GM18502 (cell line): ENCODE results near the gene TMEM213.

ENCODE experiments used
- ATAC-seq: cut with Tn5 transposase; IDR thresholded peaks from one replicate; pipeline ENCODE4 v1.9.1; 2021; ENCODE audit warnings: mild to moderate bottlenecking; ENCODE audit not compliant: unreplicated experiment, poor library complexity

Gene TMEM213

DNA sequence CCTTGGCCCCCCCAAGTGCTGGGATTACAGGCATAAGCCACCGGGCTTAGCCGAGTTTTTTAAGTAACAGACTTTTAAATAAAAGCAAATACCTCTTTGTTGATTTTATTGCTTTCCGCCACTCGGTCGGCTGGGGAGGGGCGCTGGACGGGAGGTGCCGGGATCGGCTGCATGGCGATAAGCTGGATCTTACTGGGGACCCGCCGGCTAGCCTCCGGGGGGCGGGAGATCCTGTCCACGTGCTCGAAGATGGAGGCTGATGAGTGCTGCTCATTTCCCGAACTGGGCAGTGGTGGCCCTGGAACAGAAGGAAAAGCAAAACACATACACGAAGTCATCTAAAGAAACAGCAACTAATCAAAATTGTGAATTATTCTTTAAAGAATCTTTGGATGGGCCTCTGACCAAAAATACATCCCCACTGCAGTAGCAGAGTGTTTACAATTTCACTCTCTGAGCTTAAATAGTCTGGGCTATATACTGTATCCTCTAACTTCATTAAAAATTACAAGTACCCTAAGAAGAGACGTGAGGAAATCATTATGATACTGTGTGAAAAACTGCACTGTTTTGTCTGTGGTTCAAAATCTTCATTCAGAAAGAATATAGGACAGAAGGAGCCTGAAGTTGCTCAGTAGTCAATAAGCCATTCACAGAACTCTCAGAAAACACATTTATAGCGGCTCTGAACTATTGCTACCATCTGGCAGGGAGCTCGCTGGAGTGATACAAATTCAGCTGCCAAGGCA, 73.4 kb downstream of the TMEM213 start:
- no peak for ATAC-seq

DNA sequence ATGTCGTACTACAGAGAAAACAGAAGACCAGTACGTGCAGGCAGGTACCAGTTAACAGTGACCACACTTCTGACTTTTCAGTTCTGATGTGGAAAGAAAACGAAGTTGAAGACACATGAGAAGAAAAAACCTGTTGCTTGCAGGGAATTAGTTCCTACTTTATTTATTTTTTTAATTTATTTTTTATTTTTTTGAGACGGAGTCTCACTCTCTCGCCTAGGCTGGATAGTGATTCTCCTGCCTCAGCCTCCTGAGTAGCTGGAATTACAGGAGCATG, 74.0 kb downstream of the TMEM213 start:
- no peak for ATAC-seq

DNA sequence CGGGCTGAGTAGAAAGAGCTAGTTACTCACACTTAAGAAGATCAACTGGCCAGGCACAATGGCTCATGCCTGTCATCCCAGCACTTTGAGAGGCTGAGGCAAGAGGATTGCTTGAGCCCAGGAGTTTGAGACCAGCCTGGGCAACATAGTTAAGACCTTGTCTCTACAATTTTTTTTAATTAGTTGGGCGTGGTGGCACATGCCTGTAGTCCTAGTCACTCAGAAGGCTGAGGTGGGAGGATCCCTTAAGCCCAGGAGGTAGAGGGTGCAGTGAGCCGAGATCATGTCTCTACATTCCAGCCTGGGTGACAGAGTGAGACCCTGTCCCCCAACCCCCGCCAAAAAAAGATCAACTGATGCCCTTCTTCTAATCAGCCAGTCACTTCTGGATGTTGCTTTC, 74.8 kb downstream of the TMEM213 start:
- no peak for ATAC-seq

DNA sequence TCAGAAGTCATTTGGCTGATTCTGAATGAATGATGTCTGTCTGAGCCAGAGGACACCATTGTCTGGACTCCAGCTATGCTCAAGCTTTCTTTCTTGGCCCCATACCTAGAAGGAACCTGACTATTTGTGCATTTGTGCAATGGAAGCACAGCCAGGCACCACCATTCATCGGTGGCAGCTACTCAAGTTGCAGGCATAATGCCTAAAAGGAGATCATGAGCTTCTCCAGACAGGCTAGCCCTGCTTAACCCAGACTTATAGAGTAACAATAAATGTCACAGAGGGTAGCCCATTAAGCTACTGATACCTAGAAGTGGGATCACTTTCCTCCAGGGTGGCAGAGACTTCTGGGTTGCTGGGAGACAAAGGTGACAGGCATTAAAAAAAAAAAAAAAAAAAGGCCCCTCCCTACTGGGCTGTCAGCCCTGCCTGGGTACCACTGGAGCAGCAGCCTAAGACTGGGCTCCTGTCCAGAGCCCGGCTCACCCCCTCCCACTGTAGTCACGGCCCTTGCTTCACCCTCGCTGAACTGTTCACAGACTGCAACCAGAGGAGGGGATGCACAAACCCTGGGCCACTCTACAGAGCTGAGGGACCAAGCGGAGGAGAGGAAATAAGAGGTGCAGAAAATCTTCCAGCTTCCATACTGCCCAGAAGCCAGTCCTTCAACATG, 75.6 kb downstream of the TMEM213 start:
- ATAC-seq: no peak

DNA sequence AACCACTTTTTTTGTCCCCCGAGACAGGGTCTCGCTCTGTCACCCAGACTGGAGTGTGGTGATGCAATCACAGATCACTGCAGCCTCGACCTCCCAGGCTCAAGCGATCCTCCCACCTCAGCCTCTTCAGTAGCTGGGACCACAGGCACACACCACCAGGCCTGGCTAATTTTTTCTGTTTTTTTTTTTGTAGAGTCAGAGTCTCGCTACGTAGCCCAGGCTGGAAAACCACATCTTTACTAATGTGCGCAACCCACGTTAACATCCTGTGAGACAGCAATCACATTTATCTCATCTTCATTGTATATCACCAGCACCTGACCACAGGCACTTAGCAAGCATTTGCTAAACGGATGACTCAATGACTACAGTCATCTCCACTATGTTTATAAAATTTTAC, 78.0 kb downstream of the TMEM213 start:
- ATAC-seq: no peak

DNA sequence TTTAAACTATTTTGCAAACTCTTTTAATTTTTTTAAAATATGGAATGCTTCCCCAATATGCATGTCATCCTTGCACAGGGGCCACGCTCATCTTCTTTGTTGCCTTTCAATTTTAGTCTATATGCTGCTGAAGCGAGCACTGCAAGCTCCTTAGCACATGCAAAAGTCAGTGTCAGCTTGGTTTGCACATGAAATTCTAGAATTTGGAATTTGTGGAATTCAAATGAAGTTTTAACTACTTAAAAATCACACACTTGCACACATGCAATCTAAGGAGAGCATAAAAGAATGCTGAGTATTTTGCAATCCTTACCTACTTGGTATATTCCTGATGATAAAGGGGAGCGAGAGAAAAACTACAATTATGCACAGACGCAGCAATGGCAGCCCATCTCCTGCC, 78.5 kb downstream of the TMEM213 start:
- ATAC-seq: no peak

DNA sequence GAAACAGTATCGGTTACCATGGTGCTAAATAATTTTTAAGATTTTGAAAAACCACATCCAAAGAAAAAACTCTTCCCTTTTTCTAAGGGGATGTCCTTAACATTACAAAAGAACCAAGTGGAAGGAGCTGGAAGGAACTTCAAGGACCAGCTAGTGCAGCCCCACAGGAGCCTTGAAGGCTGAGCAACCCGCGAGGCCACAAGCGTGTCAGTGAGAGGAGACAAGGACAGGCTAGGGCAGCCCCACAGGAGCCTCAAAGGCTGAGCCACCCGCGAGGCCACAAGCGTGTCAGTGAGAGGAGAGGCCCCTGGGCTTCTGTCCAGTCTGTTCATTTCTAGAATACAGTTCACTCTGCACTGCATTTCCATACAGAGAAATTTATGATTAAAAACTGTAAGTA, 80.3 kb downstream of the TMEM213 start:
- ATAC-seq: no peak

DNA sequence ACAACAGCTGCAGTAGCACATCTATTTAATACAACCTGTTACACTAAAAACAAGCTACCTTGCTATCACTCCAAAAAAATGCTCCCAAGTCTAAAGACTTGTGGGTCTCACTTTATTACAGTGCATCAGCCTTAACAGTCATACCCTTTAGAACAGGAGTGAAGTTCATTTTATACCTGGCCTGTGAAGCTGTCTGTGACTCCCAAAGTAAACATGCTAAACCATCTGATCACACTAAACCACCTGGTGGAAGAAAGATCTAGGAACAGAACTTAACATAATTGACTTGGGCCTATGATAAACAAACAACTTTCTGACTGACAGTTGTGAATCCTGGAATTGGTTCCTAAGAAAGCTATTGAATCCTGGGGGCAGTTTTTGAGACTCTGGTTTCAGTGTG, 81.1 kb downstream of the TMEM213 start:
- ATAC-seq: no peak

DNA sequence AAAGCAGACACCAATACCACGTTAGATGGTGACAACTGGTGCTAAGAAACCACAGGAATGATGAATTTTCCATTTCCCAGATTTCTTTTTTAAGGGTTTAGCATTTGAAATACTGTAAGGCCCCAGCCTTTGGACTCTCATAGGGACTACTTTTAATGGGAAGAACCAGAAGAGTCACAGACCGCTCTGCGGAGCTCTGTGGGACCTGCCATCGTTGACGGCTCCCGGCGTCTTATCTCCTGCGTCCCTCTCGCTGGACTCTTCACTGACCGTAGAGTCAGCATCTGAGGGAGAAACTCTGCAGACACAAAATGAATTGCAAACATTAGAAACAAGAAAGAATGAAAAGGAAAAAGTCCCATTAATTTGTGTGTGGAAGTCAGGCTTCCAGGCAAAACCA, 81.6 kb downstream of the TMEM213 start:
- no peak for ATAC-seq

DNA sequence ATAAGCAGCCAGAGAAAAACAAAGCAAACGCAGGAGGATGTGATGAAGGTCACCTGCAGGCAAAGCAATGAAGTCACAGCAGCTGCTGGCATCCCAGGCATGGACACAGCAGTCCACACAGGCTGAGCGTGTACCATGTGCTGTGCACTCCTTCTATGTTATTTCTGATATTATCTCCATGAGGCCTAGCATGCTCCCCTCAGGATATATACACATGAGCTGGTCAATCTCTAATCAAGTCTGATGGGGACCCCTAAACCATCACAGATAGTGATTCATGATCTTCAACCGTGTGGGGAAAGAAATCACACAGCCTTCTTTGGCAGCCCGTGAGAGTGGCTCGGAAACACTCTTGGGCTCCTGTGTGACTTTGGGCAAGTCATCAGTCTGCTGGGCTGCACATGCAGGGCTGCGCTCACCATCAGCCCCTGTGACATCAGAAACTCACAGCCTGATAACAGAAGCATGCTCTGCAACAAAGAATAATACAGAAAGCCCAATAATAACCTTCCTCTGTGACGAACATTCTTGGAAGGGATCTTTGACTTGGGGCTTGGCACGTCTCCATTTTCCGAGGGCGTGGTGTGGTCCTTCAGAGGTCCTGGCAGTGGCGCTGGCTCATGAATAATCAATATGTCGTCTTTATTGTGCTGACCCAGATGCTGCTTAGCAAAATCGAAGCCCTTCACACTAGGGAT, 83.2 kb downstream of the TMEM213 start:
- ATAC-seq: no peak

DNA sequence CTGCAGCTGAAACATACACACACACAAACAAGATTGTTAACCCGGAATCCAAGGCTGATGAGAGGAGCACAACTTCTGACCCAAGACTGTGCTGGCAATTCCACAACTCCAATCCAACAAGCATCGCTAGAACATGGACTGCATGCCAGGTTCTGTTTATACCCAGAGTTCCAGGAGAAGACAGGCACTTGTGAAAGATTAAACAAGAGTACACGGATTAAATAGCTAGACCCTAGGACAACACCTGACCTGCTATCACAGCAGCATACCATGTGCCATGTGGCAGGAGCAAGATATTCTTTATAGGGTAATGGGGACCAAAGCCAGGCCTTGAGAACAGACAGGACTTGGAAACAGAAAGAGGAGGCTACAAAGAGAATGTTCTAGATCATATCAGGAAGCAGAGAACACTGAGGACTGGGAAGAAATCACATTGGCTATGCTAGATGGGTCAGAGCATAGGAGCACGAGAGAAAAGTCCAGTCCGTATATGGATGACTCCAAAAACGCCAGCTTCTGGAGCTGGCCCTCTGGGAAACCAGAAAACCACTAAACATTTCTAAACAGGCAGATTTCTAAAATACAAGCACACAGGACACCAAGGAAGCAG, 83.9 kb downstream of the TMEM213 start:
- ATAC-seq: no peak

DNA sequence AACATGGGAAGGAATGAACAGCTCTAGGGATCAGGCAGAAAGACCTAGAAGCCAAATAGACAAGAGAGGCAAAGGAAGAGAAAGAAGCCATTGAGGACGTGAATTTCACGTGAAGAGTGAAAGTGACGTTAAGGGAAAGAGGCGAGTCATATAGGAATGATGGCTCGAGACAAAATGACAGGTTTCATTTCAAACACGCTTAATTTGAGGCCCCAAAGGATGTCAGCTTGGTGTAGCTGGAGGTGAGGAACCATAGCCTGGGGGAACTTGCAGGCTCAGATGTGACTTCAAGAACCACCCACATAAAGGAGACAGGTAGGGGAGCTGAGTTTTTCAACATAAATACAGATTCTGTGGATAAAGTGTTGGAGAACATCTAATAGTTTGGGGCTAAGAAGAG, 84.5 kb downstream of the TMEM213 start:
- ATAC-seq: no peak

DNA sequence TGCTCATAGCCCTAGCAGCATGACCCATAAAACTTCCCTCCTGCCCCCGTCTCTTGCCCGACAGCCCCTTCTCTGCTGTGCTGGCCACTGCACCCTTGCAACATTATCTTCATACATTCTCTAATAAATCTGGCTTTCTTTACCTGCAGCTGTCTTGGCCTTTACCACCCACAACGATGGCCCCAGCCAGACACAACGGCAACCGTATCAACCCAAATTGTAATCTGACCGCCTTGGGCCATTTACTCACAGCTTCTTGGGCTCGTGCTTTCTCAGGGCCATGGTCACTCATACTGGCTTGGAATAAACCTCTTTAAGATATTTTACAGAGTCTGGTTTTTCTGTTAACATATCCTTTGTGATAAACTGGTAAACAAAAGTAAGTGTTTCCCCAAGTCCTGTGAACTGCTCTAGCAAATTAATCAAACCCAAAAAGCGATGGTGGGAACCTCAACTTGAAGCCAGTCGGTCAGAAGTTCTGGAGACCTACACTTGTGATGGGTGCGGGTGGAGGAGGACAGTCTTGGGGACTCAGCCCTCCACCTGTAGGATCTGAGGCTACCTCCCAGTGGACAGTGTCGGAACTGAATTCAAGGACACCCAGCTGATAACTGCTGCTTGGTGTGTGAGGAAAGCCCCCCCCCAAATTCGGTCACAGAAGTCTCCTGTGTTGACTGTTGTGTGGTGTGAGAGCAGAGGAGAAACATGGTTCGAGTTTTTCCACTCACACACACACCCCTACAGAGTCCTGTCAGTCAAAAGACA, 87.8 kb downstream of the TMEM213 start:
- ATAC-seq: no peak

DNA sequence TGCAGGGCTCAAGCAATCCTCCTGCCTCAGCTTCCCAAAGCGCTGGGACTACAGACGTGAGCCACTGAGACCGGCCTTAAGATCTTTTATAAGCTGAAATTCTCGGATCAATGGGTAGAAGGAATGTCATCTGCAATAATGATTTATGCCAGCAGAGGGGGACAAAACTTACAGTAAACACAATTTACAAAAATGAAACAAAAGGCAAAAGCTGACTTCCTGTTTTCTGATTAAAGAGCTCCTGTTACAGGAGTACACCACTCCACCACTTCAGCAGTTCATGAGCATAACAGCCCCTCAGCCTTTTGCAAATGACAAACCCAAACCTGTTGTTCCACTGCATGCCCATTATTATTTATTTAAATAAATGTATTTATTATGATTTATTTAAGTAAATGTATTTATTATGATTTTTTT, 88.7 kb downstream of the TMEM213 start:
- ATAC-seq: peak; percentile 92

DNA sequence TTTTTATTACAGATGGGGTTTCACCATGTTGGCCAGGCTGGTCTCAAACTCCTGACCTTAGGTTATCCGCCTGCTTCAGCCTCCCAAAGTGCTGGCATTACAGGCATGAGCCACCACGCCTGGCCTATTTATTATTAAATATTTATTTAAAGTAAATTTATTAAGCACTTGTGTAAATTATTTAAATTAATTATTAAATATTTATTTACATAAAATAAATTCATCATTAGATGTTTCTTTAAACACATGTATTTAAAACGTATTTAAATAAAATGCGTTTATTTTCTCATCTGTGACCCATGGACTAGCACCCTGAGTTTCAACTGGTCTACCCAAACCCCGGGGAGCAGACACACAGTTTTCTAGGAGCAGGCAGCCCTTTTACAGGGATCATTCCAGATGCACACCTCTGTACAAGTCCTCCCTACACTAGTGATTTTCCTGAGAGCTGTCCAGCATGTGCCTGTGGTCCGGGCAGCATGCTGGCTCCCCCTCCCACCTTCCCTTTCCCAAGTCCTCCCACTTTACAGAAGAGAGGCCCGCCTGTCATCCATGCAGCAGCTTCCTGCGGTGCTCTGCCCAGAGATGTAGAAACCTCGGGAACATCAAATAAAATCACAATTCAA, 89.4 kb downstream of the TMEM213 start:
- ATAC-seq: no peak
